Neural progenitor cell (in vitro differentiated cells): ENCODE results near the gene POLD4. TPM values are rescaled to one million over a fixed set of nuclear protein-coding genes. Genes with fewer than 3 reads are reported as not detected.

ENCODE experiments used
- DNase-seq: peaks from one replicate; pipeline ENCODE4 v3.0.0-alpha.2; 2016; ENCODE audit warnings: low spot score
- H2AFZ ChIP-seq: fragments of 200-600 bp; sonication (generic); replicated peaks from 2 replicates; pipeline ENCODE4 v1.6.1; 2016; ENCODE audit warnings: antibody characterized with exemption
- H3F3A ChIP-seq: fragments of 200-600 bp; sonication (generic); 2 replicates; pipeline ENCODE4 v1.6.1; 2016; ENCODE audit warnings: antibody characterized with exemption, low read depth
- H3K27ac ChIP-seq: fragments of 200-600 bp; sonication (generic); 2 replicates; pipeline ENCODE4 v1.5.1; 2016; ENCODE audit warnings: mild to moderate bottlenecking
- H3K27me3 ChIP-seq: fragments of 200-600 bp; sonication (generic); 2 replicates; pipeline ENCODE4 v1.6.1; 2016; ENCODE audit warnings: mild to moderate bottlenecking, moderate library complexity
- H3K36me3 ChIP-seq: fragments of 200-600 bp; sonication (generic); 2 replicates; pipeline ENCODE4 v1.5.1; 2016
- H3K4me1 ChIP-seq: fragments of 200-600 bp; sonication (generic); 2 replicates; pipeline ENCODE4 v1.6.1; 2016; ENCODE audit warnings: mixed run types
- H3K4me2 ChIP-seq: fragments of 200-600 bp; sonication (generic); 2 replicates; pipeline ENCODE4 v1.6.1; 2016
- H3K4me3 ChIP-seq: fragments of 200-600 bp; sonication (generic); 2 replicates; pipeline ENCODE4 v1.5.1; 2016
- H3K79me2 ChIP-seq: fragments of 200-600 bp; sonication (generic); 2 replicates; pipeline ENCODE4 v1.6.1; 2016; ENCODE audit warnings: low read depth
- H3K9ac ChIP-seq: fragments of 200-600 bp; sonication (generic); 2 replicates; pipeline ENCODE4 v1.6.1; 2016
- H3K9me3 ChIP-seq: fragments of 200-600 bp; sonication (generic); 2 replicates; pipeline ENCODE4 v1.5.1; 2016; ENCODE audit warnings: low read depth
- H4K20me1 ChIP-seq: fragments of 200-600 bp; sonication (generic); 2 replicates; pipeline ENCODE4 v1.6.1; 2016; ENCODE audit warnings: low read depth
- H3K27ac Mint-ChIP-seq: 3 replicates; pipeline ENCODE4 v1.8.0; 2021; ENCODE audit warnings: mixed read lengths
- H3K27me3 Mint-ChIP-seq: 2 replicates; pipeline ENCODE4 v1.8.0; 2022; ENCODE audit warnings: low read depth, mild to moderate bottlenecking, inconsistent platforms, moderate library complexity, mixed read lengths; ENCODE audit not compliant: insufficient read depth
- H3K36me3 Mint-ChIP-seq: 3 replicates; pipeline ENCODE4 v1.8.0; 2021; ENCODE audit warnings: mixed read lengths
- H3K4me1 Mint-ChIP-seq: 3 replicates; pipeline ENCODE4 v1.8.0; 2021; ENCODE audit warnings: mixed read lengths
- H3K4me3 Mint-ChIP-seq: 3 replicates; pipeline ENCODE4 v1.8.0; 2021; ENCODE audit warnings: mild to moderate bottlenecking, moderate library complexity, mixed read lengths
- H3K9me3 Mint-ChIP-seq: 3 replicates; pipeline ENCODE4 v1.8.0; 2020; ENCODE audit warnings: mixed read lengths
- CTCF ChIP-seq: fragments of 200-600 bp; sonication (generic); IDR thresholded peaks from 2 replicates; pipeline ENCODE4 v1.5.1; 2017; ENCODE audit warnings: antibody characterized with exemption, mild to moderate bottlenecking
- EZH2 ChIP-seq: fragments of 200-600 bp; sonication (generic); IDR thresholded peaks from 2 replicates; pipeline ENCODE4 v1.6.1; 2017; ENCODE audit warnings: antibody characterized with exemption, mild to moderate bottlenecking, moderate library complexity
- EZH2phosphoT487 ChIP-seq: fragments of 200-600 bp; sonication (generic); IDR thresholded peaks from 2 replicates; pipeline ENCODE4 v1.6.1; 2017; ENCODE audit warnings: antibody characterized with exemption
- total RNA-seq: library from RNA; depleted of rRNA; stranded (reverse); fragments of >200 nt; gene quantifications from 2 replicates; pipeline ENCODE4 v1.2.3, GENCODE V29; 2015; ENCODE audit warnings: low replicate concordance

The POLD4 gene
- total RNA-seq, 1 donor from 2014 or later, result 1.1 TPM

DNA sequence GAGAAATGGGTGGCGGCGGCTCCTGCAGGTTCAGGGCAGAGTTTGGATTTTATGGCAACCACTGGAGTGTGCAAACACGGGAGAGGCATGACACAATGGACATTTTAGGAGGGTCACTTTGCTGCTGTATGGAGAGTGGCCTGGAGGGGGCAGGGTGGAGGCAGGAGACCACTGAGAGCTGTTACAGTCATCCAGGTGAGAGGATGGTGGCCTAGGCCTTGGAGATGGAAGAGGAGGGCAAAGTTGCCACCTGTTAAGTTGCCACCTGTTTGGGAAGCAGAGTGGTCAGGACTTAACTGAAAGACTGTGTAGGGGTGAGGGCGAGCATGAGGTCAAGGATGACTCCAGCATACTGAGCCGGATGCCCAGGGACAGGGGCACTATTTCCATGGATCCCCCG is 36.1 kb upstream of the POLD4 start:
- no peak overlapping the region for H2AFZ ChIP-seq
- H3K36me3 Mint-ChIP-seq, result no peaks in the 10 kb centered on the region
- peaks cover 6% of the 10 kb centered on the region for H3K27me3 ChIP-seq
- H3K4me1 Mint-ChIP-seq, result peaks cover 29% of the 10 kb centered on the region
- peaks cover 4% of the 10 kb centered on the region for H3K4me1 ChIP-seq
- no peak overlapping the region for H3K27ac ChIP-seq
- H3K79me2 ChIP-seq, result peaks cover 24% of the 10 kb centered on the region
- H3F3A ChIP-seq, result peaks cover 8% of the 10 kb centered on the region
- no peak overlapping the region for H3K4me2 ChIP-seq
- DNase-seq, result peak; percentile 66
- H4K20me1 ChIP-seq, result peaks cover 9% of the 10 kb centered on the region
- TF ChIP-seq EZH2phosphoT487 (no peak), CTCF (peak; percentile 71), EZH2 (no peak)
- no peaks in the 10 kb centered on the region for H3K9me3 ChIP-seq
- H3K27me3 Mint-ChIP-seq, result peaks cover 2% of the 10 kb centered on the region
- H3K36me3 ChIP-seq, result no peaks in the 10 kb centered on the region
- no peak overlapping the region for H3K9ac ChIP-seq
- no peaks in the 10 kb centered on the region for H3K9me3 Mint-ChIP-seq
- H3K4me3 Mint-ChIP-seq, result peak overlapping the region; percentile 78
- H3K4me3 ChIP-seq, result no peak overlapping the region
- peak overlapping the region; percentile 6 for H3K27ac Mint-ChIP-seq

DNA sequence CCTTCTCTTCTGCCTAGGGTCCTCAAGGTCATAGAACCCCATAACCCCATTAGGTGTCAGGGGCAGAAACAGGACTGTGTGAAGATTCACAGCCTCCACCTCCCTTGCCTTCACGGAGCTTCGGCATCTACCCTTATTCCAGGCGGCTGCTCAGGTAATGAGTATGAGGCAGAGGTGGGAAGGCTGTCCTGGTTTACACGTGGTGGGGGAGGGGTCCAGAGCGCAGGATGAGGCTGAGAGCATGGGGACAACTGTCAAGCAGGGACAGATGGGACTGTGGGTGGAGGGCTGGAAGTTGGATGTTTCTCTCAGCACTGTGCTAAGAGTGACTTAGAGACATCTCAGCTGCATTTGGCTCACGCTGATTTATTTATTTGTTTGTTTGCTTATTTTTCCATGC is 34.2 kb upstream of the POLD4 start:
- no peaks in the 10 kb centered on the region for H3K9me3 Mint-ChIP-seq
- peaks cover 21% of the 10 kb centered on the region for H3K79me2 ChIP-seq
- H3K9me3 ChIP-seq, result no peaks in the 10 kb centered on the region
- peaks cover 2% of the 10 kb centered on the region for H3K27me3 Mint-ChIP-seq
- DNase-seq, result no peak
- peaks cover 7% of the 10 kb centered on the region for H4K20me1 ChIP-seq
- TF ChIP-seq EZH2, result no peak
- TF ChIP-seq EZH2phosphoT487, result no peak
- TF ChIP-seq CTCF, result no peak
- no peak overlapping the region for H3K4me3 Mint-ChIP-seq
- H3K4me2 ChIP-seq, result no peak overlapping the region
- peaks cover 8% of the 10 kb centered on the region for H3F3A ChIP-seq
- no peak overlapping the region for H3K9ac ChIP-seq
- no peak overlapping the region for H2AFZ ChIP-seq
- H3K4me1 Mint-ChIP-seq, result peaks cover 22% of the 10 kb centered on the region
- peaks cover 12% of the 10 kb centered on the region for H3K27me3 ChIP-seq
- no peak overlapping the region for H3K27ac Mint-ChIP-seq
- no peaks in the 10 kb centered on the region for H3K36me3 ChIP-seq
- H3K4me3 ChIP-seq, result no peak overlapping the region
- no peaks in the 10 kb centered on the region for H3K36me3 Mint-ChIP-seq
- H3K27ac ChIP-seq, result no peak overlapping the region
- peaks cover 2% of the 10 kb centered on the region for H3K4me1 ChIP-seq

- Histone ChIP-seq H3K27ac (no peak overlapping the region), H3K9me3 (no peaks in the 10 kb centered on the region), H3F3A (peaks cover 8% of the 10 kb centered on the region), H2AFZ (no peak overlapping the region), H3K9ac (no peak overlapping the region), H3K36me3 (no peaks in the 10 kb centered on the region), H3K27me3 (peaks cover 12% of the 10 kb centered on the region), H3K4me1 (no peaks in the 10 kb centered on the region), H3K79me2 (peaks cover 16% of the 10 kb centered on the region), H3K4me2 (no peak overlapping the region), H3K4me3 (no peak overlapping the region), H4K20me1 (peaks cover 2% of the 10 kb centered on the region)
- no peak for DNase-seq
- TF ChIP-seq EZH2 (no peak), EZH2phosphoT487 (no peak), CTCF (no peak)
- no peaks in the 10 kb centered on the region for H3K9me3 Mint-ChIP-seq
- peaks cover 23% of the 10 kb centered on the region for H3K4me1 Mint-ChIP-seq
- no peak overlapping the region for H3K27ac Mint-ChIP-seq
- H3K27me3 Mint-ChIP-seq, result peaks cover 2% of the 10 kb centered on the region
- no peak overlapping the region for H3K4me3 Mint-ChIP-seq
- no peaks in the 10 kb centered on the region for H3K36me3 Mint-ChIP-seq
Observed at GRCh38 chr11:67387069-67387468, 33.7 kb upstream of the POLD4 start.
